Aorta (tissue), 5 donors: ENCODE measurements around the gene SHANK1. TPM values are rescaled to one million over a fixed set of nuclear protein-coding genes. Genes with fewer than 3 reads are reported as not detected.
A peak's percentile ranks its signal among the peaks of the same experiment; 100 is the strongest.

ENCODE experiments used
- ATAC-seq: fragments of 200-7000 bp; cut with Tn5 transposase; one replicate; pipeline ENCODE4 v1.9.1; 2022; ENCODE audit warnings: moderate library complexity; ENCODE audit not compliant: low FRiP score
- DNase-seq, 2 donors: peaks; one replicate each; pipeline ENCODE4 v3.0.0-alpha.2; 2020
- H3K27ac ChIP-seq, 2 donors: one replicate each; pipeline ENCODE4 v1.5.1; 2013; ENCODE audit warnings: low read length in 2 of 2, mild to moderate bottlenecking in 2 of 2, moderate library complexity in 2 of 2, control low read depth in 1 of 2, inconsistent platforms in 1 of 2, low read depth in 1 of 2
- H3K27me3 ChIP-seq, 2 donors: one replicate each; pipeline ENCODE4 v1.6.1; 2013; ENCODE audit warnings: control low read depth in 1 of 2, low read length in 1 of 2, mild to moderate bottlenecking in 1 of 2, moderate library complexity in 1 of 2; ENCODE audit not compliant: insufficient read depth in 2 of 2, control insufficient read depth in 1 of 2
- H3K36me3 ChIP-seq, 2 donors: one replicate each; pipeline ENCODE4 v1.6.1; 2013; ENCODE audit warnings: control low read depth in 1 of 2, low read length in 1 of 2, mild to moderate bottlenecking in 1 of 2; ENCODE audit not compliant: insufficient read depth in 2 of 2, control insufficient read depth in 1 of 2
- H3K4me1 ChIP-seq, 2 donors: one replicate each; pipeline ENCODE4 v1.6.1; 2013; ENCODE audit warnings: low read length in 2 of 2, control low read depth in 1 of 2, mild to moderate bottlenecking in 1 of 2, moderate library complexity in 1 of 2; ENCODE audit not compliant: insufficient read depth in 2 of 2, control insufficient read depth in 1 of 2
- H3K4me3 ChIP-seq, 2 donors: one replicate each; pipeline ENCODE4 v1.5.1; 2013; ENCODE audit warnings: low read length in 2 of 2, control low read depth in 1 of 2, mild to moderate bottlenecking in 1 of 2
- H3K9me3 ChIP-seq: one replicate; pipeline ENCODE4 v1.6.1; 2013; ENCODE audit warnings: mild to moderate bottlenecking, low read length; ENCODE audit not compliant: control insufficient read depth
- WGBS, 2 donors: extraction: QIAGEN DNeasy Blood & Tissue Kit; methylation state at CpG; one replicate each; pipeline ENCODE4 v1.1.7; 2013; 5-methylcytosine and 5-hydroxymethylcytosine counted together
- intact Hi-C, 2 donors: fragments of 100-400 bp; cut with DNase I; formaldehyde crosslinking; loops; one replicate each; pipeline versions ENCODE4 v1.14.2 to v1.15.0; 2022
- polyA plus RNA-seq, 2 donors: library from polyadenylated mRNA; stranded (reverse); fragments of 200-250 nt; gene quantifications; one replicate each; pipeline ENCODE4 v1.2.3, GENCODE V29; 2013
- total RNA-seq, 2 donors: library from RNA; stranded (reverse); fragmentation: NEBNext Ultra II Directional; extraction: Animal tissue kit (Norgen Biotek cat#: 25700); gene quantifications; one replicate each; pipeline ENCODE4 v1.2.1, GENCODE V29; 2021
- donor health status: healthy with polysubstance abuse.
- donor health status: Bipolar disorder and iron deficiency.
- donor health status: DM: no; HTN: no; CAD: no.
- donor health status: DM: no; HTN: no; CAD: no.
- donor health status: DM: yes; HTN: yes; CAD: no.

Gene SHANK1
- total and polyA plus RNA-seq, 4 donors: 0.38 to 1.8 (median 0.94) TPM

DNA sequence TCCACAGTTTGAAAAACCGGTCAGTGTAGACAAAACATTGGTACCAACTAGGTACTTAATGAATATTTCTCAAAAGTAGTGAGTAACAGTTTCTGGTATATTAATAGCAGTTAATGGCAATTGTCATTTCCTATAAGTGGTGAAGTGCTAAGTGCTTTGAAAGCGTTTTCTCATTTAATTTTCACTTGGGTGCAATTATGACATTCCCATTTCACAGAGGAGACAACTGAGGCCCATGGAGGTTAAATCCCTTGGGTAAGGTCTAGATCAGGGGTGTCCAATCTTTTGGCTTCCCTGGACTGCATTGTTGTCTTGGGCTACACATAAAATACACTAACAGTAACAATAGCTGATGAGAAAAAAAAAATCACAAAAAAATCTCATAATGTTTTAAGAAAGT is 79.2 kb downstream of the SHANK1 start:
- Histone ChIP-seq H3K27ac (no peak overlapping the region), H3K4me1 (no peaks in the 10 kb centered on the region), H3K9me3 (peaks cover 5% of the 10 kb centered on the region), H3K4me3 (no peak overlapping the region), H3K36me3 (no peaks in the 10 kb centered on the region), H3K27me3 (peaks cover 0 to 1% of the 10 kb centered on the region in 2 donors)
- WGBS, 2 donors: 71 to 79% methylated on average over 2 of the region's 2 CpGs
- ATAC-seq (no peak), DNase-seq (no peak)
- intact Hi-C loops: no loop called here

DNA sequence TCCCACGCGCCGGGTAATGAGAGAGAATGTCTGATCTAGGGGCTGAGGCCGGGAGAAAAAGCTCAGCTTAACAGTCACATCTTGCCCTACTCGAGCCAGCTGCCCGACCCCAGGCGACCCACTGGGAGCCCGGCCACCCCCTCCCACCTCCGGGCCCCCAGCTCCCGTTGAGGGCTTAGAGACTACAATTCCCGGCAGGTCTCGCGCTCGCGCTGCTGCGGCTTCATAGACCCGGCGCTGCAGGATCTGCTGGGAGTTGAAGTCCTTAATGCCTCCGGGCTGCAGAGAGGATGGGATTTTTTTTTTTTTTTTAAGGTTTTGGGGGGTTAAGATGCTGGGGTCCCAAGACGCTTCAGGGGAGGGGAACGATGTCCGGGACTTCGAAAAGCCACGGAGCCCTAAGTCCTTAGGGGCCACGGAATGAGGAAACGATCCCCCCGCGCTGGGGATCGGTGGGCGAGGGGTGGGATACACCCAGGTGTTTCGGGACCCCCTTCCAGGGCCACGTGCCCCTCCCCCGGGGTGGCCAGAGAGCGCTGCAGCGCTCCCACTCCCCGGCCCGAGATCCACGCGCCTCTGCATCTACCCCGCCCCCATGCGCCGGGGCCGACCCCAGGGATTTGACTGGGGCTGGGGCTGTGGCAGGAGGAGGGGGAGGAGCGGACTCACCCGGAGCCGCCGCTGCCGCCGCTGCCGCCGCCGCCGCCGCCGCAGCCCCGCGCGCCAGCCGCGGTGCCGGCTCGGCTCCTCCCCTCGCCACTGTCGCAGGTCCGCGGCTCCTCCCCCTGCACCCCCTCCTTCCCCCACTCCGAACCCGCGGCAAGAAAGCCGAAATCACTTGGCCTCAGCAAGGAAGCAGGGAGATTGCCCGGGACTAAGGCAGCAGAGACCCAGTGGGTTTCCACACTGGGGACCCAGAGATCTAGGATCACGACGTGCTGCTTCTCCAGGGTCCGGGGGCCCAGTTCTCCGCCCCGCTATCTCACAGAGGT is 80.2 kb downstream of the SHANK1 start, which contains the start of gene SYT3:
Gene SYT3 (minus strand): TSS at position 761 of the 992 bp plus-strand sequence. CDS start 2,470 bp downstream, outside the sequence.
- 3% methylated on average over 48 to 76 of the region's 76 CpGs for WGBS, 2 donors
- no peaks in the 10 kb centered on the region for H3K36me3 ChIP-seq
- no peak within 1 kb of the TSS for H3K4me3 ChIP-seq
- intact Hi-C loops: no loop called here
- H3K27me3 ChIP-seq: peaks cover 0 to 1% of the 10 kb centered on the region in 2 donors
- H3K27ac ChIP-seq: no peak within 1 kb of the TSS
- ATAC-seq (peak; percentile 57), DNase-seq (peak in 1 of 2 donors; percentile 82)
- H3K4me1 ChIP-seq: no peaks in the 10 kb centered on the region
- peaks cover 7% of the 10 kb centered on the region for H3K9me3 ChIP-seq

DNA sequence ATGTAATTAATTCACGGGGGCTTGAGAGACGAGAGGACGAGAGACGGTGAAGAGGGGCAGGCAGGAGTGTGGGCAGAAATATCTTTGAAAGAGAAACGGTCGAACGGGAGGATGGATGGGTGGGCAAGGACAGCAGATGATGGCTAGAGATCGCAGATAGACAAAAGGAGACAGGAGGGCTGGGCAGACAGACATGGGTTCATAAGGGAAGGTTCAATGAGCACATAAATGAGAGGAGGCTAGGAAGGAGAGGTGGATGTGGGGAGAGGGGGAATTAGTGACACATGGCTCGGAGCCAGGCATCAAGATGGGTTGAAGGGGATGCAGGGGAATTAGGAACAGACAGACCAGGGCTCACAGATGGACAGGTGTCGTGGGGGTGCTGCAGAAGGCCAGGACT is 81.0 kb downstream of the SHANK1 start:
- no peak for DNase-seq
- intact Hi-C loops: no loop called here
- Histone ChIP-seq H3K27ac (no peak overlapping the region), H3K36me3 (no peaks in the 10 kb centered on the region), H3K9me3 (peaks cover 9% of the 10 kb centered on the region), H3K27me3 (peaks cover 0 to 1% of the 10 kb centered on the region in 2 donors), H3K4me1 (no peaks in the 10 kb centered on the region), H3K4me3 (no peak overlapping the region)
- no peak for ATAC-seq
- WGBS, 2 donors: 31 to 37% methylated on average over 10 of the region's 10 CpGs

DNA sequence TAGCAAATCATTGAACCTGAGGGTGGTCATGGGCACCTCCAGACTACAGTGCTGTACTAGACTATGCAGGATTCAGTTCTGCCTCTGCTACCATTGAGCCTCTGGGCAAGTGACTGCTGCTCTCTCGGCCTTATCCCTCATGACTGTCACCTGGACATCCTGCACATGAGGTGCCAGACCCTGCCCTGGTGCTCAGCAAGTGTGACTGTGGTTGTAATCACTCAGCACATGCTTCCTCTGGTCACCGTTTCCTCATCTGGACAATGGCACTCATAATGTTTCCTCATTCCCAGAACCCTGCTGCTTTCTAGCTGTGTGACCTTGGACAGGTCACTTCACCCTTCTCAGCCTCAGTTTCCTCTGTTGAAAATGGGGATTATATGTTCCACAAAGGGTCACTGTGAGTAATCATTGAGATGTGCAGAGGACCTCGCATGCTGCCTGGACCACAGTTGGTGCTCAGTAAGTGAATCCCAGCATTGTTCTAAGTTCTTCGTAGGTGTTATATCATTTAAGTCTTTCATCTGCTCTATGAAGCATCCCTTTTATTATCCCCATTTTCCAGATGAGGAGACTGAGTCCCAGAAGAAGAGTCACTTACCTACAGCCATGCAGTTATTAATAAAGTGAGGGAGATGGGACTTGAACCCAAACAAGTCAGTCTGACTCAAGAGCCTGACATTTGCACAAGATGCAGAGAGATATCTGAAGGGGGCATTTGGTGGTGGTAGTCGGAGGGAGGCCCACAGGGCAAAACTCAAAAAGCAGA is 83.1 kb downstream of the SHANK1 start:
- Histone ChIP-seq H3K27me3 (peaks cover 0 to 1% of the 10 kb centered on the region in 2 donors), H3K27ac (no peak overlapping the region), H3K4me3 (no peak overlapping the region), H3K4me1 (no peaks in the 10 kb centered on the region), H3K36me3 (no peaks in the 10 kb centered on the region), H3K9me3 (peaks cover 9% of the 10 kb centered on the region)
- DNase-seq (no peak), ATAC-seq (no peak)
- intact Hi-C loops: no loop called here
- 72 to 75% methylated on average over 5 of the region's 5 CpGs for WGBS, 2 donors

DNA sequence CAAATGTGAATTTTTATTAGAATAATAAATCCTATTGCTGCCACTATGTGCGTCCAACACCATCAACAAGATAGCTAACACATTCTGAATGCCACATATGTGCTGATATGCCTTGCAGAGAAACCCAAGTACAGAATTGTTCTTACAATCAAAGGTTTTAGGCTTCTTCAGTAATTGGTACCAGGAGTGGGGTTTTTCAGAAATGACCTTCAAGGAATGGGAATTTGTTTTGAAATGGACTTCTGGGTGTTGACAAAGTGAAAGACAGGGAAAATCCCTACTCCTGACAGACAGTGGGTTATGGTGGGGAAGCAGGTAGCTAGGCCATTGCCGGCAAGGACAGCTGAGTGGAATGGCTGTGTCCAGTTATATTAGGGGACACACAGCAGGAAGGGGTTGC is 85.6 kb downstream of the SHANK1 start:
- no peak for ATAC-seq
- DNase-seq: no peak
- Histone ChIP-seq H3K4me1 (no peaks in the 10 kb centered on the region), H3K9me3 (peaks cover 9% of the 10 kb centered on the region), H3K4me3 (no peak overlapping the region), H3K27ac (no peak overlapping the region), H3K27me3 (peaks cover 0 to 1% of the 10 kb centered on the region in 2 donors), H3K36me3 (no peaks in the 10 kb centered on the region)
- 94 to 97% methylated on average over 2 of the region's 2 CpGs for WGBS, 2 donors
- intact Hi-C loops: no loop called here

DNA sequence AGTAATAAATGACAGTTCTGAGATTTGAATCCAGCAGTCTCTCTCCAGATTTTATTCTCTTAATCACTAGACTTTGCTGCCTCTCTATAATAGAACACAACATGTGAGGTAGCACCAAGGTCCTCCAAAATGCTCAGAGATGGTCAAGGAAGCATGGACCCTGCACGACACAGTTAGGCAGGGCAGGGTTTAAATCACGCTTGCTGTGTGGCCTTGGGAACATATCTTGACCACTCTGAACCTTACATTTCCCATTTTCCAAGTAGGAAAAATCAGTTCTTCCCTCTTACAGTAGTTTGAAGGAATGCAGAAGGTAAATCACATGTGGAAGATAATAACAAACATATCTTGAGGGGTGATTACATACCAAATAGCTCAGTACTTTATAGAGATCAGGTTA is 86.2 kb downstream of the SHANK1 start:
- Histone ChIP-seq H3K36me3 (no peaks in the 10 kb centered on the region), H3K9me3 (peaks cover 9% of the 10 kb centered on the region), H3K27ac (no peak overlapping the region), H3K4me1 (no peaks in the 10 kb centered on the region), H3K4me3 (no peak overlapping the region), H3K27me3 (peaks cover 0 to 1% of the 10 kb centered on the region in 2 donors)
- intact Hi-C loops: no loop called here
- DNase-seq (no peak), ATAC-seq (no peak)
- 78% methylated on average over 2 of the region's 2 CpGs for WGBS, 2 donors

DNA sequence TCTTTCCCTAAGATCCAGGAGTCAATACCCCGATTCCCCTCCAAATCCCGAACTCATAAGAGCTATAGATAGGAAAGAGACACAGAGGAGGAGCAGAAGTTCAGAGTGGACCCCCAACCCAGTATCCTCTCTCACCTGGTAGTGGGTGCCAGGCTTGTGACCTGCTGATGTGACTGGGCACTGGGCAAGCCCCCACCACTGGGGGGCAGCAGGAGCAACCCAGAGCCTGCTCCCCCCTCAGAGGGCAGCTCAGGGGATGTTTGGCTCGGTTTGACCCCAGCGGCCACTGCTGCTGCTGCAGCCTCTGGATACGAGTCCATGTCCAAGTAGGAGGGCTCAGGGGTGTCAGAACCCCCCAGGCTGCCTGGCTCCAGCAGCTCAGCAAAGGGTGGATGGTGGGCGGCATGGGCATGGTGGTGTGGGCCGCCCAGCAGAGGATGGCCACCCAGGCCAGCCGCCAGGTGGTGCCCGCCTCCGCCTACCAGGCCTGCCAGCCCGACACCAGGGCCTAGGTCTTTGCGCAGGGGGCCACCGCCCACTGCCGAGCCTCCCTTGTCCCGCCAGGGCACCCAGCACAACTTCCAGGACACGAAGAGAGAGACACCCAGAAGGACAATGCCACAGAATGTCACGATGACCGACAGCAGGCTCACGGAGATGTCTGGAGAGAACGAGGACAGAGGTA is 87.3 kb downstream of the SHANK1 start:
- Histone ChIP-seq H3K27ac (no peak overlapping the region), H3K4me3 (no peak overlapping the region), H3K9me3 (peaks cover 9% of the 10 kb centered on the region), H3K36me3 (no peaks in the 10 kb centered on the region), H3K27me3 (peaks cover 0 to 1% of the 10 kb centered on the region in 2 donors), H3K4me1 (no peaks in the 10 kb centered on the region)
- 68 to 76% methylated on average over 20 of the region's 20 CpGs for WGBS, 2 donors
- intact Hi-C loops: no loop called here
- no peak for ATAC-seq
- DNase-seq: no peak

DNA sequence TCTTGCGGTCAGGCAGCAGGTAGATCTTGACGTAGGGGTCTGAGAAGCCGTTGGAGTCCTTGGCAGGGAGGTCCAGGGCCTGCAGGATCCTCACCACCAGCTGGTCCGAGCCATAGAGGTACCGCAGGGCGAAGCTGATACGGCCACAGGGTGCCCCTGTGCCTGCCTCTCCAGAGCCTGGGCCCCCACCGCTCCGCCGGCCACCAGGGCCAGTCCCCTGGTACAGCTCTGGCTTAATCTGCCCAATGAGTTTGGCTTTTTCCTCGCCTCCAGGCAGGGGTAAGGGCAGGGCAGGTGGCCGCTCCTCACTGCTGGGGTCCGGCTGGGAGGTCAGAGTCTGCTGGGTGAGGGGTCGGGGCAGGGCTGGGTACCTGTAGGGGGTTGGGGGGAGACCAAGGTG is 89.8 kb downstream of the SHANK1 start:
- H3K27ac ChIP-seq: no peak overlapping the region
- no peaks in the 10 kb centered on the region for H3K27me3 ChIP-seq
- H3K9me3 ChIP-seq: peaks cover 1% of the 10 kb centered on the region
- no peaks in the 10 kb centered on the region for H3K36me3 ChIP-seq
- intact Hi-C loops: no loop called here
- H3K4me1 ChIP-seq: no peaks in the 10 kb centered on the region
- WGBS, 2 donors: 71 to 82% methylated on average over 13 to 14 of the region's 14 CpGs
- DNase-seq (no peak), ATAC-seq (no peak)
- H3K4me3 ChIP-seq: no peak overlapping the region
